Natural killer cell (primary cell): ENCODE results near the gene SLC6A13. TPM values are rescaled to one million over a fixed set of nuclear protein-coding genes. Genes with fewer than 3 reads are reported as not detected.

Source experiments
- ATAC-seq, 3 donors: fragments of 150-1000 bp in 2 of 3; fragments of 200-7000 bp in 1 of 3; cut with Tn5 transposase; 1 replicate in 1 of 3; 2 replicates in 2 of 3; pipeline ENCODE4 v1.10.0; 2021; ENCODE audit warnings: mild to moderate bottlenecking in 2 of 3, moderate library complexity in 2 of 3
- DNase-seq, 2 donors: peaks; one replicate each; pipeline versions ENCODE4 v3.0.0 to v3.0.0-alpha.2; 2013 to 2021; ENCODE audit warnings: mixed read lengths in 1 of 2
- H3K27ac ChIP-seq: one replicate; pipeline ENCODE4 v1.5.1; 2013; ENCODE audit warnings: mild to moderate bottlenecking, low read length
- H3K27me3 ChIP-seq: one replicate; pipeline ENCODE4 v1.6.1; 2013; ENCODE audit warnings: low read length; ENCODE audit not compliant: control insufficient read depth, insufficient read depth
- H3K36me3 ChIP-seq: one replicate; pipeline ENCODE4 v1.6.1; 2013; ENCODE audit warnings: low read length; ENCODE audit not compliant: control insufficient read depth, insufficient read depth
- H3K4me1 ChIP-seq: one replicate; pipeline ENCODE4 v1.6.1; 2013; ENCODE audit warnings: low read length; ENCODE audit not compliant: control insufficient read depth, insufficient read depth
- H3K4me3 ChIP-seq: one replicate; pipeline ENCODE4 v1.5.1; 2013; ENCODE audit warnings: low read length
- H3K9me3 ChIP-seq: one replicate; pipeline ENCODE4 v1.6.1; 2013; ENCODE audit warnings: low read length; ENCODE audit not compliant: control insufficient read depth, insufficient read depth
- H3K27ac Mint-ChIP-seq, 2 donors: one replicate each; pipeline ENCODE4 v1.8.0; 2022; ENCODE audit warnings: mild to moderate bottlenecking in 2 of 2, mixed read lengths in 2 of 2, moderate library complexity in 1 of 2
- H3K27me3 Mint-ChIP-seq, 2 donors: one replicate each; pipeline ENCODE4 v1.8.0; 2022; ENCODE audit warnings: low read depth in 2 of 2, mixed read lengths in 2 of 2
- H3K36me3 Mint-ChIP-seq: one replicate; pipeline ENCODE4 v1.8.0; 2022; ENCODE audit warnings: mixed read lengths
- H3K4me1 Mint-ChIP-seq, 2 donors: one replicate each; pipeline ENCODE4 v1.8.0; 2022; ENCODE audit warnings: mixed read lengths in 2 of 2
- H3K4me3 Mint-ChIP-seq: one replicate; pipeline ENCODE4 v1.8.0; 2022; ENCODE audit warnings: mild to moderate bottlenecking, moderate library complexity, mixed read lengths
- H3K9me3 Mint-ChIP-seq, 2 donors: one replicate each; pipeline ENCODE4 v1.8.0; 2022; ENCODE audit warnings: mixed read lengths in 2 of 2
- CTCF ChIP-seq: fragments of 200-600 bp; IDR thresholded peaks from one replicate; pipeline ENCODE4 v1.8.0; 2022; ENCODE audit warnings: antibody characterized with exemption
- WGBS: methylation state at CpG from one replicate; pipeline ENCODE4 v1.1.7; 2013; ENCODE audit warnings: missing lambda C conversion rate; ENCODE audit not compliant: insufficient coverage; 5-methylcytosine and 5-hydroxymethylcytosine counted together
- intact Hi-C: fragments of 100-400 bp; cut with micrococcal nuclease; formaldehyde crosslinking; loops from one replicate; pipeline ENCODE4 v1.14.2; 2022
- total RNA-seq, 4 donors: library from RNA; stranded (reverse); fragments of 120-200 nt in 1 of 4; gene quantifications; one replicate each; pipeline versions ENCODE4 v1.2.3 to v1.2.4, GENCODE V29; 2013 to 2022

SLC6A13 gene
- total RNA-seq, 3 donors from 2014 or later (not counting 1 experiment from before 2014, with no cell fraction given) = 0.79 to 2.2 TPM; not detected in 1

GRCh38 chr12:214003-214741, 48.5 kb downstream of the SLC6A13 start, which contains the start of gene SLC6A12:
Gene SLC6A12, minus strand, starts transcription at chr12:214157. Its CDS starts 4,171 bp downstream, at chr12:209986.
- Mint-ChIP-seq H3K4me3 (no peak within 1 kb of the TSS), H3K27me3 (peaks cover 20 to 30% of the 10 kb centered on the region in 2 donors), H3K27ac (peak within 1 kb of the TSS in 1 of 2 donors; percentile 42), H3K36me3 (no peaks in the 10 kb centered on the region), H3K9me3 (no peaks in the 10 kb centered on the region), H3K4me1 (peaks cover 5 to 9% of the 10 kb centered on the region in 2 donors)
- WGBS = 51% methylated on average over 14 of the region's 14 CpGs
- Histone ChIP-seq H3K9me3 (no peaks in the 10 kb centered on the region), H3K4me3 (no peak within 1 kb of the TSS), H3K27ac (no peak within 1 kb of the TSS), H3K36me3 (no peaks in the 10 kb centered on the region), H3K27me3 (no peaks in the 10 kb centered on the region), H3K4me1 (peaks cover 9% of the 10 kb centered on the region)
- DNase-seq (no peak), ATAC-seq (no peak)
- intact Hi-C loops = no loop called here
- TF ChIP-seq CTCF = no peak

GRCh38 chr12:213527-213932, 49.1 kb downstream of the SLC6A13 start:
- peak overlapping the region in 1 of 2 donors; percentile 42 for H3K27ac Mint-ChIP-seq
- no peak for DNase-seq
- no peaks in the 10 kb centered on the region for H3K9me3 ChIP-seq
- 51% methylated on average over 12 of the region's 12 CpGs for WGBS
- no peak overlapping the region for H3K27ac ChIP-seq
- peaks cover 5 to 9% of the 10 kb centered on the region in 2 donors for H3K4me1 Mint-ChIP-seq
- H3K4me3 ChIP-seq = no peak overlapping the region
- H3K36me3 ChIP-seq = no peaks in the 10 kb centered on the region
- H3K4me1 ChIP-seq = peaks cover 9% of the 10 kb centered on the region
- intact Hi-C loops = no loop called here
- H3K36me3 Mint-ChIP-seq = no peaks in the 10 kb centered on the region
- H3K27me3 ChIP-seq = no peaks in the 10 kb centered on the region
- H3K27me3 Mint-ChIP-seq = peaks cover 24 to 30% of the 10 kb centered on the region in 2 donors
- TF ChIP-seq CTCF = no peak
- no peaks in the 10 kb centered on the region for H3K9me3 Mint-ChIP-seq
- ATAC-seq = no peak
- H3K4me3 Mint-ChIP-seq = no peak overlapping the region

- 54% methylated on average over 20 of the region's 22 CpGs for WGBS
- Mint-ChIP-seq H3K9me3 (no peaks in the 10 kb centered on the region), H3K4me1 (peaks cover 5 to 9% of the 10 kb centered on the region in 2 donors), H3K27me3 (peaks cover 26 to 36% of the 10 kb centered on the region in 2 donors), H3K4me3 (no peak overlapping the region), H3K27ac (peak overlapping the region in 1 of 2 donors; percentile 42), H3K36me3 (no peaks in the 10 kb centered on the region)
- TF ChIP-seq CTCF = no peak
- ATAC-seq (no peak), DNase-seq (no peak)
- Histone ChIP-seq H3K4me1 (peaks cover 9% of the 10 kb centered on the region), H3K36me3 (no peaks in the 10 kb centered on the region), H3K9me3 (no peaks in the 10 kb centered on the region), H3K4me3 (no peak overlapping the region), H3K27ac (no peak overlapping the region), H3K27me3 (no peaks in the 10 kb centered on the region)
- intact Hi-C loops = no loop called here
Observed at GRCh38 chr12:212715-213526, 49.7 kb downstream of the SLC6A13 start.
